SK-N-SH (cell line): ENCODE data around the gene USP30. TPM values are rescaled to one million over a fixed set of nuclear protein-coding genes. Genes with fewer than 3 reads are reported as not detected.

Experiments used
- CTCF ChIA-PET: fragments of 300-600, 350-600 bp; formaldehyde crosslinking; extraction: SDS; loops from one replicate; lab custom pipeline; 2021; lab: Yijun Ruan, JAX
- POLR2A ChIA-PET: fragments of 350-600 bp; sonication (Branson Sonifier 250); formaldehyde crosslinking; extraction: SDS; loops from one replicate; lab custom pipeline; 2020; ENCODE audit warnings: antibody characterized with exemption, inconsistent platforms; lab: Yijun Ruan, JAX
- DNase-seq: peaks from one replicate; pipeline ENCODE4 v3.0.0; 2012
- H2AFZ ChIP-seq: fragments of 200-600 bp; sonication (generic); 2 replicates; pipeline ENCODE4 v1.8.1; 2016; ENCODE audit warnings: antibody characterized with exemption, mild to moderate bottlenecking, low read depth
- H3F3A ChIP-seq: fragments of 200-600 bp; sonication (generic); replicated peaks from 2 replicates; pipeline ENCODE3; 2016; ENCODE audit warnings: antibody characterized with exemption, mild to moderate bottlenecking; ENCODE audit not compliant: insufficient read depth
- H3K27ac ChIP-seq, 2 experiments: fragments of 200-500 bp in 1 of 2; fragments of 200-600 bp in 1 of 2; sonication (Bioruptor generic) in 1 of 2; sonication (generic), shearing (Covaris generic) in 1 of 2; 2 replicates each; pipeline versions ENCODE4 v1.5.1 to v1.6.1; 2014 to 2016; ENCODE audit warnings: low read depth in 2 of 2, inconsistent platforms in 1 of 2, low read length in 1 of 2, mild to moderate bottlenecking in 1 of 2, mixed read lengths in 1 of 2
- H3K27me3 ChIP-seq: fragments of 200-600 bp; sonication (generic), shearing (Covaris generic); 2 replicates; pipeline ENCODE4 v1.6.1; 2016; ENCODE audit warnings: mixed run types; ENCODE audit not compliant: insufficient read depth
- H3K36me3 ChIP-seq, 2 experiments: fragments of 200-500 bp in 1 of 2; fragments of 200-600 bp in 1 of 2; sonication (Bioruptor generic) in 1 of 2; sonication (generic) in 1 of 2; replicated peaks in 1 of 2; 2 replicates each; pipeline versions ENCODE3 to v1.5.1; 2014 to 2016; ENCODE audit warnings: low read length in 1 of 2, mild to moderate bottlenecking in 1 of 2; ENCODE audit not compliant: insufficient read depth in 2 of 2, control insufficient read depth in 1 of 2
- H3K4me1 ChIP-seq, 2 experiments: fragments of 200-500 bp in 1 of 2; fragments of 200-600 bp in 1 of 2; sonication (Bioruptor generic) in 1 of 2; sonication (generic), shearing (Covaris generic) in 1 of 2; 2 replicates each; pipeline versions ENCODE4 v1.5.1 to v1.6.1; 2014 to 2016; ENCODE audit warnings: low read depth in 1 of 2, low read length in 1 of 2, mixed run types in 1 of 2; ENCODE audit not compliant: insufficient read depth in 2 of 2, control insufficient read depth in 1 of 2
- H3K4me2 ChIP-seq: fragments of 200-600 bp; sonication (generic), shearing (Covaris generic); 2 replicates; pipeline ENCODE4 v1.6.1; 2017; ENCODE audit warnings: mixed run types
- H3K4me3 ChIP-seq, 2 experiments: fragments of 200-500 bp in 1 of 2; fragments of 200-600 bp in 1 of 2; sonication (Bioruptor generic) in 1 of 2; sonication (generic), shearing (Covaris generic) in 1 of 2; 2 replicates each; pipeline versions ENCODE4 v1.5.1 to v1.8.1; 2014 to 2016; ENCODE audit warnings: low read depth in 2 of 2, inconsistent platforms in 1 of 2, low read length in 1 of 2, mild to moderate bottlenecking in 1 of 2, mixed read lengths in 1 of 2, moderate library complexity in 1 of 2
- H3K79me2 ChIP-seq: fragments of 200-600 bp; sonication (generic); 2 replicates; pipeline ENCODE4 v1.8.1; 2017; ENCODE audit warnings: mild to moderate bottlenecking; ENCODE audit not compliant: insufficient read depth
- H3K9ac ChIP-seq: fragments of 200-600 bp; sonication (generic); 2 replicates; pipeline ENCODE4 v1.6.1; 2017; ENCODE audit warnings: mixed run types
- H3K9me2 ChIP-seq: fragments of 200-600 bp; sonication (generic); 2 replicates; pipeline ENCODE4 v1.6.1; 2017; ENCODE audit warnings: mixed run types
- H3K9me3 ChIP-seq: fragments of 200-600 bp; sonication (generic); 2 replicates; pipeline ENCODE4 v1.6.1; 2017; ENCODE audit warnings: mixed run types, mild to moderate bottlenecking, moderate library complexity
- H4K20me1 ChIP-seq: fragments of 200-600 bp; sonication (generic); 2 replicates; pipeline ENCODE4 v1.6.1; 2017; ENCODE audit warnings: mild to moderate bottlenecking, mixed run types; ENCODE audit not compliant: insufficient read depth
- ELF1 ChIP-seq: IDR thresholded peaks from 2 replicates; pipeline ENCODE4 v1.4.0; 2012
- FOXJ3 ChIP-seq: sonication (generic); formaldehyde crosslinking; IDR thresholded peaks from 2 replicates; pipeline ENCODE4 v1.5.1; 2020; ENCODE audit warnings: mild to moderate bottlenecking, missing genetic modification reagents
- JUND ChIP-seq: IDR thresholded peaks from 2 replicates; pipeline ENCODE4 v1.4.0; 2012
- NFIC ChIP-seq: IDR thresholded peaks from 2 replicates; pipeline ENCODE4 v1.4.0; 2012; ENCODE audit warnings: borderline replicate concordance
- RXRA ChIP-seq: IDR thresholded peaks from 2 replicates; pipeline ENCODE4 v1.4.0; 2012; ENCODE audit warnings: low read depth, mild to moderate bottlenecking, borderline replicate concordance
- TCF12 ChIP-seq: IDR thresholded peaks from 2 replicates; pipeline ENCODE4 v1.4.0; 2012
- TEAD4 ChIP-seq: IDR thresholded peaks from 2 replicates; pipeline ENCODE4 v1.4.0; 2012; ENCODE audit warnings: mild to moderate bottlenecking, borderline replicate concordance; ENCODE audit not compliant: insufficient read depth
- YY1 ChIP-seq: IDR thresholded peaks from 2 replicates; pipeline ENCODE4 v1.4.0; 2012; ENCODE audit warnings: low read depth, mild to moderate bottlenecking
- WGBS: methylation state at CpG from one replicate; pipeline ENCODE4 v1.1.6; 2017; ENCODE audit warnings: low lambda C conversion rate; 5-methylcytosine and 5-hydroxymethylcytosine counted together
- polyA plus RNA-seq, 3 experiments: library from polyadenylated mRNA; depleted of rRNA; stranded (reverse); fragments of >200 nt; gene quantifications; 2 replicates each; pipeline ENCODE4 v1.2.3, GENCODE V29; 2012
- TF ChIP-seq, protein P1 (sequence below): IDR thresholded peaks from 2 replicates; pipeline ENCODE4; 2012
- TF ChIP-seq, protein P2 (sequence below): IDR thresholded peaks from 2 replicates; pipeline ENCODE4 v1.6.1; 2012; ENCODE audit warnings: mild to moderate bottlenecking, low read depth, low read length, moderate library complexity

USP30 gene
- polyA plus RNA-seq, 1 of the 3 experiments (the other 2 are of a cell fraction), result 10.9 TPM

DNA sequence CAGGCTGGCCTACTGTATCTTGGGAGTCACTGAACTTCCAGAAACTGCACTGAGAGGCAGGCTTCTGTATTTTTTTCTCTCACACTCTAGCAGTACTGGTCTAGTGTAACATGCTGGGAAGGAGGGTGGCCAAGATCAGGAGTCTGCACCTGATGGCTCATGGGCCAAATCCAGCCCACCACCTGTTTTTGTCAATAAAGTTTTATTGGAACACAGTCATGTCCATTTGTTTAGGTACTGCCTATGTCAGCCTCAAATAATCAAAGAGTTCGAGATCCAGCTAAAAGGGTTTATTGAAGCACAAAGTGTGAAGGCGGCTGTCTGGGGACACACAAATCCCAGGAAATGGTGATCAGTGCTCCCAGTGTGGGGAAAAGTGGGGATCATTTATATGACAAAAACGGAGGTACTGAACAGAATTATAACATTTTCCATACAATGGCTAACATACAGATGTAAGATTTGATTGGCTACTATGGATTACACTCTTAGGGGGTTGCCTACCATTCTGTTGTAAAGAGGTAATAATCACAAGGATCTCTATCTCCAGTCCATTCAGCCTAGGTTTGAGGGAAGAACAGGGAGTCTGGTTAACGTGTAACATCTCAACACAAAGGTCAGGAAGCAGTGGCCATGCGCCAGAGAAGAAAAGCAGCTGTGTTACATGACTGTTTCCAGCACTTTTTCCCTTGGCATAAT, 12.9 kb downstream of the USP30 start:
- CTCF ChIA-PET, result interaction anchor here (1.4 kb wide), 1 partner anchor 28 kb away, joined by 3 read pairs; the partner anchor contains the start of gene ALKBH2
- no peaks in the 10 kb centered on the region for H4K20me1 ChIP-seq
- no peak overlapping the region for H3K4me3 ChIP-seq
- no peak overlapping the region; a peak in 1 of 4 replicates for H3K27ac ChIP-seq
- no peaks in the 10 kb centered on the region for H3K4me1 ChIP-seq
- 89% methylated on average over 5 of the region's 5 CpGs for WGBS
- no peak overlapping the region for H3K9ac ChIP-seq
- H3K9me2 ChIP-seq, result no peaks in the 10 kb centered on the region
- no peak overlapping the region for H3K4me2 ChIP-seq
- peaks cover 14 to 23% of the 10 kb centered on the region in 2 experiments for H3K36me3 ChIP-seq
- H3F3A ChIP-seq, result no peaks in the 10 kb centered on the region
- H3K9me3 ChIP-seq, result no peaks in the 10 kb centered on the region
- H2AFZ ChIP-seq, result no peak overlapping the region
- POLR2A ChIA-PET, result interaction anchor here (0.7 kb wide), 1 partner anchor 127 kb away, joined by 7 read pairs; no protein-coding TSS in a partner anchor
- no peak for TF ChIP-seq FOXJ3 (CRISPR knock-in tag)
- TF ChIP-seq, protein P1, sequence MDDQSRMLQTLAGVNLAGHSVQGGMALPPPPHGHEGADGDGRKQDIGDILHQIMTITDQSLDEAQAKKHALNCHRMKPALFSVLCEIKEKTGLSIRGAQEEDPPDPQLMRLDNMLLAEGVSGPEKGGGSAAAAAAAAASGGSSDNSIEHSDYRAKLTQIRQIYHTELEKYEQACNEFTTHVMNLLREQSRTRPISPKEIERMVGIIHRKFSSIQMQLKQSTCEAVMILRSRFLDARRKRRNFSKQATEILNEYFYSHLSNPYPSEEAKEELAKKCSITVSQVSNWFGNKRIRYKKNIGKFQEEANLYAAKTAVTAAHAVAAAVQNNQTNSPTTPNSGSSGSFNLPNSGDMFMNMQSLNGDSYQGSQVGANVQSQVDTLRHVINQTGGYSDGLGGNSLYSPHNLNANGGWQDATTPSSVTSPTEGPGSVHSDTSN, result no peak
- TF ChIP-seq YY1, result no peak
- TF ChIP-seq NFIC, result no peak
- TF ChIP-seq, protein P2, sequence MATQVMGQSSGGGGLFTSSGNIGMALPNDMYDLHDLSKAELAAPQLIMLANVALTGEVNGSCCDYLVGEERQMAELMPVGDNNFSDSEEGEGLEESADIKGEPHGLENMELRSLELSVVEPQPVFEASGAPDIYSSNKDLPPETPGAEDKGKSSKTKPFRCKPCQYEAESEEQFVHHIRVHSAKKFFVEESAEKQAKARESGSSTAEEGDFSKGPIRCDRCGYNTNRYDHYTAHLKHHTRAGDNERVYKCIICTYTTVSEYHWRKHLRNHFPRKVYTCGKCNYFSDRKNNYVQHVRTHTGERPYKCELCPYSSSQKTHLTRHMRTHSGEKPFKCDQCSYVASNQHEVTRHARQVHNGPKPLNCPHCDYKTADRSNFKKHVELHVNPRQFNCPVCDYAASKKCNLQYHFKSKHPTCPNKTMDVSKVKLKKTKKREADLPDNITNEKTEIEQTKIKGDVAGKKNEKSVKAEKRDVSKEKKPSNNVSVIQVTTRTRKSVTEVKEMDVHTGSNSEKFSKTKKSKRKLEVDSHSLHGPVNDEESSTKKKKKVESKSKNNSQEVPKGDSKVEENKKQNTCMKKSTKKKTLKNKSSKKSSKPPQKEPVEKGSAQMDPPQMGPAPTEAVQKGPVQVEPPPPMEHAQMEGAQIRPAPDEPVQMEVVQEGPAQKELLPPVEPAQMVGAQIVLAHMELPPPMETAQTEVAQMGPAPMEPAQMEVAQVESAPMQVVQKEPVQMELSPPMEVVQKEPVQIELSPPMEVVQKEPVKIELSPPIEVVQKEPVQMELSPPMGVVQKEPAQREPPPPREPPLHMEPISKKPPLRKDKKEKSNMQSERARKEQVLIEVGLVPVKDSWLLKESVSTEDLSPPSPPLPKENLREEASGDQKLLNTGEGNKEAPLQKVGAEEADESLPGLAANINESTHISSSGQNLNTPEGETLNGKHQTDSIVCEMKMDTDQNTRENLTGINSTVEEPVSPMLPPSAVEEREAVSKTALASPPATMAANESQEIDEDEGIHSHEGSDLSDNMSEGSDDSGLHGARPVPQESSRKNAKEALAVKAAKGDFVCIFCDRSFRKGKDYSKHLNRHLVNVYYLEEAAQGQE, result no peak
- no peaks in the 10 kb centered on the region for H3K79me2 ChIP-seq
- no peak for DNase-seq
- H3K27me3 ChIP-seq, result no peaks in the 10 kb centered on the region

DNA sequence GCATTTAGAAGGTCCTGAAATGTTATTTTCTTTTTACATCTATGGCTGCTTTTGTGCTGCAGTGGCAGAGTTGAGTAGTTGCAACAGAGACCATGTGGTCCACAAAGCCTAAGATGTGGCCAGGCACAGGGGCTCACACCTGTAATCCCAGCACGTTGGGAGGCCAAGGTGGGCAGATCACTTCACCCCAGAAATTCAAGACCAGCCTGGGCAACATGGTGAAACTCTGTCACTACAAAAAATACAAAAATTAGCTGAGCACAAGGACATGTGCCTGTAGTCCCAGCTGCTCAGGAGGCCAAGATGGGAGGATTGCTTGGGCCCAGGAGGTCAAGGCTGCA, 13.4 kb downstream of the USP30 start:
- Histone ChIP-seq H3K36me3 (peaks cover 14 to 23% of the 10 kb centered on the region in 2 experiments), H3F3A (no peaks in the 10 kb centered on the region), H3K9ac (no peak overlapping the region), H3K4me1 (no peaks in the 10 kb centered on the region), H3K27ac (no peak overlapping the region; a peak in 1 of 4 replicates), H4K20me1 (no peaks in the 10 kb centered on the region), H3K9me3 (no peaks in the 10 kb centered on the region), H2AFZ (no peak overlapping the region), H3K4me3 (no peak overlapping the region), H3K4me2 (no peak overlapping the region), H3K9me2 (no peaks in the 10 kb centered on the region), H3K79me2 (no peaks in the 10 kb centered on the region), H3K27me3 (no peaks in the 10 kb centered on the region)
- POLR2A ChIA-PET, result interaction anchor here (0.7 kb wide), 1 partner anchor 126 kb away, joined by 7 read pairs; no protein-coding TSS in a partner anchor
- WGBS, result 60% methylated on average over 1 of the region's 1 CpG
- DNase-seq, result no peak
- TF ChIP-seq FOXJ3 (CRISPR knock-in tag) (no peak), TCF12 (no peak), JUND (no peak), TEAD4 (no peak), ELF1 (no peak), RXRA (no peak)
- TF ChIP-seq, all 33 proteins: peak for 0
- CTCF ChIA-PET, result interaction anchor here (1.4 kb wide), 1 partner anchor 27 kb away, joined by 3 read pairs; the partner anchor contains the start of gene ALKBH2
